Measurements from ENCODE around the gene PNMA5.

DNA sequence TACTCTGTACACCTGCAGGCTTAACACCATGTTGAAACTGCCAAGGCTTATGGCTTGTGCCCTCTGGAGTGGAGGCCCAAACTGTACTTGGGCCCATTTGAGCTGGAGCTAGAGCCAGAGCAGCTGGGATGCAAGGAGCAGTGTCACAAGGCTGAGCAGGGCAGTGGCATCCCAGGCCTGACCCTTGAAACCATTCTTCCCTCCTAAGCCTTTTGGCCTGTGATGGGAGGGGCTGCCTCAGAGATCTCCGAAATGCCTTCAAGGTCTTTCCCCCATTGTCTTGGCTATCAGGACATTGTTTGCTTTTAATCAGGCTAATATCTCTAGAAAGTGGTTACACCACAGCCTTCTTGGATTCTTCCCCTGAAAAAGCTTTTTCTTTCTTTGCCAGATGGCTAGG lies 10.9 kb upstream of the PNMA5 start:
- TF ChIP-seq, protein P1, sequence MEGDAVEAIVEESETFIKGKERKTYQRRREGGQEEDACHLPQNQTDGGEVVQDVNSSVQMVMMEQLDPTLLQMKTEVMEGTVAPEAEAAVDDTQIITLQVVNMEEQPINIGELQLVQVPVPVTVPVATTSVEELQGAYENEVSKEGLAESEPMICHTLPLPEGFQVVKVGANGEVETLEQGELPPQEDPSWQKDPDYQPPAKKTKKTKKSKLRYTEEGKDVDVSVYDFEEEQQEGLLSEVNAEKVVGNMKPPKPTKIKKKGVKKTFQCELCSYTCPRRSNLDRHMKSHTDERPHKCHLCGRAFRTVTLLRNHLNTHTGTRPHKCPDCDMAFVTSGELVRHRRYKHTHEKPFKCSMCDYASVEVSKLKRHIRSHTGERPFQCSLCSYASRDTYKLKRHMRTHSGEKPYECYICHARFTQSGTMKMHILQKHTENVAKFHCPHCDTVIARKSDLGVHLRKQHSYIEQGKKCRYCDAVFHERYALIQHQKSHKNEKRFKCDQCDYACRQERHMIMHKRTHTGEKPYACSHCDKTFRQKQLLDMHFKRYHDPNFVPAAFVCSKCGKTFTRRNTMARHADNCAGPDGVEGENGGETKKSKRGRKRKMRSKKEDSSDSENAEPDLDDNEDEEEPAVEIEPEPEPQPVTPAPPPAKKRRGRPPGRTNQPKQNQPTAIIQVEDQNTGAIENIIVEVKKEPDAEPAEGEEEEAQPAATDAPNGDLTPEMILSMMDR (conservative IDR thresholded peaks at IDR 0.05 in 1 of 2, IDR thresholded peaks at IDR 0.05 in 1 of 2; ENCODE audit: extremely low read depth in 1 of 2, insufficient read depth in 1 of 2, low read depth in 1 of 2, low read length in 2 of 2), result no peak
- no peak for TF ChIP-seq EZH2 (IDR thresholded peaks at IDR 0.05; ENCODE audit: borderline replicate concordance, low read length)

All from mammary epithelial cell (primary cell).